ENCODE data around the gene IRF2BP2. TPM values are rescaled to one million over a fixed set of nuclear protein-coding genes. Genes with fewer than 3 reads are reported as not detected.

Gene IRF2BP2
- total RNA-seq, 2 experiments from 2014 or later = 71.5 to 72.0 TPM

GRCh38 chr1:234618737-234619049, 8.7 kb upstream of the IRF2BP2 start:
- CTCF ChIA-PET = no interaction called here
- Mint-ChIP-seq H3K4me3 (no peak overlapping the region), H3K9me3 (ENCODE audit: insufficient read depth) (no peaks in the 10 kb centered on the region), H3K36me3 (ENCODE audit: low read depth) (no peaks in the 10 kb centered on the region), H3K4me1 (ENCODE audit: low read depth) (peaks cover 17% of the 10 kb centered on the region), H3K27me3 (ENCODE audit: low read depth) (no peaks in the 10 kb centered on the region), H3K27ac (no peak overlapping the region)
- no peak for DNase-seq
- POLR2A ChIA-PET = interaction anchor here (0.9 kb wide), 1 partner anchor 107 kb away, joined by 5 read pairs; no protein-coding TSS in a partner anchor
- ATAC-seq = no peak

DNA sequence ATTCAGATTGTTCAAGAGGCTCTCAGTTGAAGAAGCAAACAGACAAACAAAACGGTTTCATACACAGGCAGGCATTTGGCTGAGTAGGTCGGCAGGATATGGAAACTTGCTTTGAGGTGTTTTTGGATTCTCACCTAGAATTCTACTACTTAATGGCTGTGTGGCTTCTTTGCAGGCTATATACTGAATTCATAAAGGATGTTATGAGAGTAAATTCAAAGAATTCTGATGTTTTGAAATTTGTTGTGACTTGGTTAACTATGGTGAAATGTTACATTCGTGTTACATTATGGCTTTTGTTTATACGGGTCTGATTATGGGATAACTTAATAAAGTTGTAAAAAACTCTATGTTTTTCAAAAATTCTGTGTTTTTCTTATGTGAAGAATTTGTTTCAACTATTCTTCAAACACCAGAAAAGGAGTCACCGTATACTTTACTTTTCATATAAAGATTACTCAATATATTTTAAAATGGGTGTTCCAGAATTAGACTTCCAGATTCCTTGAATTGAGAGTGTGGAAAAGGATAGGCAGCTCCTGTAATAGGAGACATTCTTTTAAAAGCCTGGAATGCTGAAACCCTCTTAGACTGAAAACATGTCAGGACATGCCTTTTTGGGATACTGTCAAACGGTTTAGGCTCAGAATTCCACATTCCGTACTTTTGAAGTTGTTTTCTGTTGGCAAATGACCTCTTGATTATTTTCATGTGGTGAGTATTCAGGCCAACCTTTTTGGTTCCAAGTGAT, 8.2 kb upstream of the IRF2BP2 start:
- Mint-ChIP-seq H3K4me1 (ENCODE audit: low read depth) (peaks cover 23% of the 10 kb centered on the region), H3K27me3 (ENCODE audit: low read depth) (no peaks in the 10 kb centered on the region), H3K36me3 (ENCODE audit: low read depth) (no peaks in the 10 kb centered on the region), H3K9me3 (ENCODE audit: insufficient read depth) (no peaks in the 10 kb centered on the region), H3K4me3 (no peak overlapping the region), H3K27ac (no peak overlapping the region)
- ChIA-PET CTCF (no interaction called here), POLR2A (no interaction called here)
- no peak for ATAC-seq
- no peak for DNase-seq

- ATAC-seq = no peak
- Mint-ChIP-seq H3K27me3 (ENCODE audit: low read depth) (no peaks in the 10 kb centered on the region), H3K27ac (no peak overlapping the region), H3K4me1 (ENCODE audit: low read depth) (peaks cover 31% of the 10 kb centered on the region), H3K4me3 (no peak overlapping the region), H3K9me3 (ENCODE audit: insufficient read depth) (no peaks in the 10 kb centered on the region), H3K36me3 (ENCODE audit: low read depth) (no peaks in the 10 kb centered on the region)
- DNase-seq = no peak
- ChIA-PET POLR2A (interaction anchor here (1.4 kb wide), 1 partner anchor 106 kb away, joined by 6 read pairs; no protein-coding TSS in a partner anchor), CTCF (interaction anchor here (1.0 to 2.0 kb wide), 5 partner anchors 51 to 467 kb away, joined by 3 to 7 read pairs (median 4); no protein-coding TSS in a partner anchor)
Observed at GRCh38 chr1:234617131-234617985, 7.4 kb upstream of the IRF2BP2 start.

DNA sequence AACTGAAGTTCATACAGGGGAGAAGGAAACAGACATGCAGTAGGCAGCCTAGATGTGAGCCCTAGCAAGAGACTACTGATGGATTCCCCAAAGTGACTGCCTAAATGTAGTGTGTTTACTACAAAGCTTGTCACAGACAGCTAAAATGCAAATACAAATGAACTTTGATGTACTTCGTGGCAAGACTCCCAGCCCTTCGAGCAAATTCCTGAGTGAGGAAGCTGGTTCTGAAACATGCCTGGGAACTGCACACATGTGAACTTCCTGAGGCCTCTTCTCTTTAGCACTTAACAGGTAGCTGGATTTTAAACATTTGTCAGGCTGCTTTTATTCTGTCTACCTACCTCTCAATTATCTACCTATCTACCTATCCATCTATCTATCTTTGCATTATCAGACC, 6.7 kb upstream of the IRF2BP2 start:
- no peak overlapping the region for H3K4me3 Mint-ChIP-seq
- H3K36me3 Mint-ChIP-seq (ENCODE audit: low read depth) = no peaks in the 10 kb centered on the region
- H3K27me3 Mint-ChIP-seq (ENCODE audit: low read depth) = no peaks in the 10 kb centered on the region
- ChIA-PET POLR2A (interaction anchor here (1.4 kb wide), 1 partner anchor 107 kb away, joined by 6 read pairs; no protein-coding TSS in a partner anchor), CTCF (interaction anchor here (1.0 to 2.0 kb wide), 6 partner anchors 52 to 467 kb away, joined by 3 to 7 read pairs (median 4); no protein-coding TSS in a partner anchor)
- H3K9me3 Mint-ChIP-seq (ENCODE audit: insufficient read depth) = no peaks in the 10 kb centered on the region
- H3K4me1 Mint-ChIP-seq (ENCODE audit: low read depth) = peaks cover 38% of the 10 kb centered on the region
- DNase-seq (no peak), ATAC-seq (no peak)
- no peak overlapping the region for H3K27ac Mint-ChIP-seq

- ChIA-PET POLR2A (interaction anchor here (0.5 to 6.1 kb wide), 7 partner anchors 10 to 366 kb away, joined by 3 to 153 read pairs (median 50); no protein-coding TSS in a partner anchor), CTCF (interaction anchor here (0.7 to 5.8 kb wide), 11 partner anchors 8 to 491 kb away, joined by 3 to 75 read pairs (median 6); no protein-coding TSS in a partner anchor)
- Mint-ChIP-seq H3K27me3 (ENCODE audit: low read depth) (no peaks in the 10 kb centered on the region), H3K36me3 (ENCODE audit: low read depth) (peaks cover 2% of the 10 kb centered on the region), H3K9me3 (ENCODE audit: insufficient read depth) (no peaks in the 10 kb centered on the region), H3K4me1 (ENCODE audit: low read depth) (peaks cover 41% of the 10 kb centered on the region), H3K27ac (no peak overlapping the region), H3K4me3 (no peak overlapping the region)
- ATAC-seq (no peak), DNase-seq (no peak)
Observed at GRCh38 chr1:234614081-234614489, 4.1 kb upstream of the IRF2BP2 start.

DNA sequence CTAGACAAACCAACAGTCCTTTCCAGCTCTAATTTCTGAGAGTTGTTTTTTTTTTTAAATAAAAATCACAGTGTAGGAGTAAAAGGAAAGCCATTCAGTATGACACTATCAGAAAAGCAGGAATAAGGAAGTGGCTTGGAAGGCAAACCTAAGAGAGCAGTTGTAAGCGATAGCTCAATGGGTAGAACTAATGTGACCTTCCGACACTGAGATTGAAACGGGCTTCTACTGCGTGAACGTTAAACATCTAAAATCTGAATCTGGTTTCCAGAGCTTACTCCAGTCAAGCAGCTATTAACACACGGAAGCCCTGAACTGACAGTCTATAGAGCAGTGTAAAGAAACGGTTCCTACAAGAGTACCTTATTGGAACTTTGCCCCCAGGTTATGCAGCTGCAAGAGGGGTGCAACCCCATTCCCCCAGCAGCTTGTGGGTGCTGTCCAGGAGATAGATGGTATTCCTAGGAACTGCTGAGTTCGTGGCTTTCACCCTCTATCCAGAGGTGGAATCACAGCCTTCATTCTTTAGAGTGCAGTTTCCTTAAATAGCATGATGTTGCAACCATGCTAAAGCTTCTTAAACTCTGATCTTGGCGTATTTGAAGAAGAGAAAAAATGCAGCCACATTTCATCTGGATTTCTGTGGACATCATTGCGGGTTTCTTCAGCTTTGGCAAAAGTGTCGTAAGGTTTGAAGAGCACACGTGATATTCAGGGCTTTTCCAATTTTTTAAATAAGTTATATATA, 3.3 kb upstream of the IRF2BP2 start:
- no peak for DNase-seq
- ChIA-PET POLR2A (interaction anchor here (0.5 to 6.1 kb wide), 12 partner anchors 9 to 470 kb away, joined by 3 to 153 read pairs (median 32); no protein-coding TSS in a partner anchor), CTCF (interaction anchor here (0.6 to 5.8 kb wide), 20 partner anchors 8 to 470 kb away, joined by 3 to 75 read pairs (median 4); no protein-coding TSS in a partner anchor)
- peaks cover 39% of the 10 kb centered on the region for H3K4me1 Mint-ChIP-seq (ENCODE audit: low read depth)
- peak overlapping the region; percentile 96 for H3K27ac Mint-ChIP-seq
- H3K4me3 Mint-ChIP-seq = peak overlapping the region; percentile 82
- no peak for ATAC-seq
- no peaks in the 10 kb centered on the region for H3K27me3 Mint-ChIP-seq (ENCODE audit: low read depth)
- peaks cover 4% of the 10 kb centered on the region for H3K36me3 Mint-ChIP-seq (ENCODE audit: low read depth)
- H3K9me3 Mint-ChIP-seq (ENCODE audit: insufficient read depth) = no peaks in the 10 kb centered on the region

DNA sequence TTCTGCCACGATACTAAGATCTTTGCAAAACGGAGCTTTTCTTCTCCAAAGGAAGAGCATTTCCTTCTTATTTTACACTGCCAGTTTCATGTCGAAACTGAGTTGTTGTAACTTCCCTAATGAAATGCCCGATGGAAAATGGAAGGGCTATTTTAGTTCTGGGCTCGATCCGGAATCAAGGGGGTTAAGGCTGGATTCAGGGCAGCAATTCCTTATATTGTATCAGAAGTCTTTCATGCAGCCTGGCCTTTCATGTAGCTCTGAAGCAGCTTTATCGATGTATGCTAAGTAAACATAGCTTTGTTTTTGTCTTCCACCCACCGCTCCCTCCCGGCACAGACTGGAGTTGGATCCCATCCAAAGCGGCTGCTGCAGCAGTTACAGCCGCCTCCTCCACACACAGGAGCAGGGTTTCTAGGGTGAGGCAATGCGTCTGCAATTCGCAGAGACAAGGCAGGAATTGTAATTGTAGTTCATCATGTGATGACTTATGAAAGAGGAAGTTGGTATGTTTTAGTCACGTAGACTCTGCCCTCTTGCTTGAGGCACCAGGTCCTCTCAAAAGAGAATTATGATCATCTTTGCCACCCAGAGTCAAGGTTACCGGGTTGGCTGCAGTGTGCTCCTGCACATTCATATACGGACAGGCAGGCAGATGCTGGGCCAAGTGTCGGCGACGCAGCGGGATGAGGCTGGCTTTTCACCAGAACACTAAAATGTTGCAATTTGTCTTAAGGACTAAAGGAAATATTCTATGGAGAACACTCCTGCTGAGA, 2.6 kb upstream of the IRF2BP2 start:
- Mint-ChIP-seq H3K27ac (peak overlapping the region; percentile 96), H3K9me3 (ENCODE audit: insufficient read depth) (no peaks in the 10 kb centered on the region), H3K27me3 (ENCODE audit: low read depth) (no peaks in the 10 kb centered on the region), H3K4me3 (peak overlapping the region; percentile 82), H3K4me1 (ENCODE audit: low read depth) (peaks cover 38% of the 10 kb centered on the region), H3K36me3 (ENCODE audit: low read depth) (peaks cover 11% of the 10 kb centered on the region)
- POLR2A ChIA-PET = interaction anchor here (0.6 to 6.1 kb wide), 33 partner anchors 9 to 548 kb away, joined by 3 to 153 read pairs (median 7); partner anchors contain the start of gene TARBP1
- CTCF ChIA-PET = interaction anchor here (0.6 to 5.8 kb wide), 27 partner anchors 8 to 471 kb away, joined by 3 to 75 read pairs (median 6); no protein-coding TSS in a partner anchor
- ATAC-seq (peak; percentile 12), DNase-seq (peak; percentile 69)

GRCh38 chr1:234611847-234612351, 1.9 kb upstream of the IRF2BP2 start:
- POLR2A ChIA-PET = interaction anchor here (0.6 to 6.1 kb wide), 47 partner anchors 8 to 549 kb away, joined by 3 to 153 read pairs (median 5); partner anchors contain the start of gene TARBP1
- Mint-ChIP-seq H3K9me3 (ENCODE audit: insufficient read depth) (no peaks in the 10 kb centered on the region), H3K27ac (peak overlapping the region; percentile 96), H3K4me3 (peak overlapping the region; percentile 82), H3K27me3 (ENCODE audit: low read depth) (no peaks in the 10 kb centered on the region), H3K4me1 (ENCODE audit: low read depth) (peaks cover 37% of the 10 kb centered on the region), H3K36me3 (ENCODE audit: low read depth) (peaks cover 18% of the 10 kb centered on the region)
- CTCF ChIA-PET = interaction anchor here (0.6 to 5.8 kb wide), 30 partner anchors 8 to 481 kb away, joined by 3 to 75 read pairs (median 5); no protein-coding TSS in a partner anchor
- DNase-seq (peak; percentile 36), ATAC-seq (no peak)

DNA sequence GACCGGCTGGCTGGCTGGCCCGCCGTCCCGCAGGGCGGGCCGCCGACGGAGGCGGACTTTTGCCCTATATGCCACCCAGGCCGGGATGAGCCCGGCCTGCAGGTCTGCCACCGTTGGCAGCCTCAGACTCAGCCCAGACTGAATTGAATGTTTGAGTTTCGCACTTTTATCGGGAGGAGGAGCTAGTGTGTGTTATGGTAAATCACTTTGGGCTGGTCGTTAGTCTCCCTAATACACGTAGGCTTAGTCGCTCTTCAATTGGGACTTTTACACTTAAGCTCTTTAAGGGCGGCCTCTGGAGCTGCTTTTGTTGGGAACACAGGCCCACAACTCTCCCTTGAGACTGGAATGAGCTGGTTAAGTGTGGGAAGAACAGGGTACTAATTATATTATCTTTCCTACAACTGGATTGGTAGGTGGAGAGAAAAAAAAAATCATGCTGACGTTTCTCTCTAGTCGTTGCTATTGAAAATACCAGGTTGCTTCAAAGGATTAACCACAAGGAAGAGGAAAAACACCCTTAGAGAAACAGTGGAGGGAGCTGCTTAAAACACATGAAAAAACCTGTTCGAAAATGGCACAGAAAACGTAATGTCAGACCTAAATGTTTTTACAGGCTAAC, 1.4 kb upstream of the IRF2BP2 start:
- DNase-seq (peak; percentile 81), ATAC-seq (peak; percentile 56)
- Mint-ChIP-seq H3K9me3 (ENCODE audit: insufficient read depth) (no peaks in the 10 kb centered on the region), H3K27ac (peak overlapping the region; percentile 96), H3K4me3 (peak overlapping the region; percentile 82), H3K36me3 (ENCODE audit: low read depth) (peaks cover 23% of the 10 kb centered on the region), H3K4me1 (ENCODE audit: low read depth) (peaks cover 37% of the 10 kb centered on the region), H3K27me3 (ENCODE audit: low read depth) (no peaks in the 10 kb centered on the region)
- CTCF ChIA-PET = interaction anchor here (0.6 to 5.8 kb wide), 29 partner anchors 9 to 482 kb away, joined by 3 to 75 read pairs (median 5); no protein-coding TSS in a partner anchor
- POLR2A ChIA-PET = interaction anchor here (0.6 to 6.1 kb wide), 48 partner anchors 8 to 549 kb away, joined by 3 to 153 read pairs (median 5); partner anchors contain the start of gene TARBP1

Data from activated CD8-positive, alpha-beta T cell treated with anti-CD3 and anti-CD28 coated beads, Interleukin-2, amount 10 ng/mL, durations not matched to agents 7 days and 5 days (primary cell).